NCI-H774 (cell line): ENCODE measurements around the gene GALNTL6.

Source experiments
- DNase-seq: peaks from one replicate; lab custom pipeline; 2025; lab: John Stamatoyannopoulos, UW

Gene GALNTL6

GRCh38 chr4:172207886-172208285 lies 394.7 kb downstream of the GALNTL6 start:
- no peak for DNase-seq

- DNase-seq: no peak
Observed at GRCh38 chr4:172220679-172221078, 407.5 kb downstream of the GALNTL6 start.

- no peak for DNase-seq
Observed at GRCh38 chr4:172225457-172225856, 412.3 kb downstream of the GALNTL6 start.

- DNase-seq: no peak
Observed at GRCh38 chr4:172232966-172233365, 419.8 kb downstream of the GALNTL6 start.

- no peak for DNase-seq
Observed at GRCh38 chr4:172243551-172243950, 430.3 kb downstream of the GALNTL6 start.

GRCh38 chr4:172245516-172245915 lies 432.3 kb downstream of the GALNTL6 start:
- no peak for DNase-seq

- no peak for DNase-seq
Observed at GRCh38 chr4:172253409-172253808, 440.2 kb downstream of the GALNTL6 start.

- no peak for DNase-seq
Observed at GRCh38 chr4:172256820-172257219, 443.6 kb downstream of the GALNTL6 start.

GRCh38 chr4:172270397-172270796 lies 457.2 kb downstream of the GALNTL6 start:
- DNase-seq: peak; percentile 15

GRCh38 chr4:172287117-172287516 lies 473.9 kb downstream of the GALNTL6 start:
- DNase-seq: no peak

GRCh38 chr4:172305698-172306097 lies 492.5 kb downstream of the GALNTL6 start:
- DNase-seq: no peak

- DNase-seq: no peak
Observed at GRCh38 chr4:172308078-172308477, 494.9 kb downstream of the GALNTL6 start.

GRCh38 chr4:172311682-172312081 lies 498.5 kb downstream of the GALNTL6 start:
- no peak for DNase-seq

- DNase-seq: no peak
Observed at GRCh38 chr4:172323288-172323687, 510.1 kb downstream of the GALNTL6 start.

GRCh38 chr4:172344308-172344938 lies 531.2 kb downstream of the GALNTL6 start:
- DNase-seq: no peak

GRCh38 chr4:172348426-172348825 lies 535.2 kb downstream of the GALNTL6 start:
- DNase-seq: no peak

GRCh38 chr4:172352356-172352755 lies 539.2 kb downstream of the GALNTL6 start:
- DNase-seq: no peak

GRCh38 chr4:172356016-172356415 lies 542.8 kb downstream of the GALNTL6 start:
- DNase-seq: no peak

GRCh38 chr4:172357006-172357540 lies 543.9 kb downstream of the GALNTL6 start:
- DNase-seq: no peak

GRCh38 chr4:172362569-172362968 lies 549.4 kb downstream of the GALNTL6 start:
- DNase-seq: no peak

GRCh38 chr4:172369471-172369959 lies 556.3 kb downstream of the GALNTL6 start:
- no peak for DNase-seq

- no peak for DNase-seq
Observed at GRCh38 chr4:172377486-172378140, 564.4 kb downstream of the GALNTL6 start.

- no peak for DNase-seq
Observed at GRCh38 chr4:172379834-172380233, 566.6 kb downstream of the GALNTL6 start.
